ENCODE data around the gene KNDC1.

Gene KNDC1

GRCh38 chr10:133268532-133268931 is 108.5 kb downstream of the KNDC1 start:
- peaks cover 10% of the 10 kb centered on the region for H3F3A ChIP-seq (ENCODE audit: insufficient read depth, low read length)

GRCh38 chr10:133269367-133269766 is 109.3 kb downstream of the KNDC1 start:
- Histone ChIP-seq H3K4me2 (ENCODE audit: low read depth, low read length) (no peak overlapping the region), H4K20me1 (ENCODE audit: insufficient read depth, low read length) (no peaks in the 10 kb centered on the region), H3K36me3 (replicated peaks; ENCODE audit: insufficient read depth, low read length) (peaks cover 3% of the 10 kb centered on the region), H3K4me3 (ENCODE audit: low read length) (no peak overlapping the region), H3K4me1 (ENCODE audit: low read length) (no peaks in the 10 kb centered on the region), H3K79me2 (ENCODE audit: low read length) (peaks cover 41% of the 10 kb centered on the region), H3K9me2 (replicated peaks; ENCODE audit: insufficient read depth, low read length) (no peaks in the 10 kb centered on the region), H3F3A (ENCODE audit: insufficient read depth, low read length) (peaks cover 5% of the 10 kb centered on the region; the same call in 1 of the 2 replicates), H3K9me3 (replicated peaks; ENCODE audit: insufficient read depth, low read length) (no peaks in the 10 kb centered on the region), H3K27ac (ENCODE audit: low read length) (no peak overlapping the region), H3K27me3 (replicated peaks; ENCODE audit: insufficient read depth, low read length) (no peaks in the 10 kb centered on the region), H2AFZ (ENCODE audit: low read length) (no peak overlapping the region), H3K9ac (ENCODE audit: low read length) (no peak overlapping the region)
- TF ChIP-seq EZH2phosphoT487 (IDR thresholded peaks at IDR 0.05; ENCODE audit: low read length) (no peak), CTCF (IDR thresholded peaks at IDR 0.05; ENCODE audit: low read length) (no peak), EZH2 (optimal IDR thresholded peaks at IDR 0.05; ENCODE audit: low read depth, low read length) (no peak)
- DNase-seq: no peak

More at GRCh38 chr10:133268532-133268931, 108.5 kb downstream of the KNDC1 start:
- Histone ChIP-seq H3K27ac (ENCODE audit: low read length) (no peak overlapping the region), H3K79me2 (ENCODE audit: low read length) (peaks cover 34% of the 10 kb centered on the region), H3K9me3 (replicated peaks; ENCODE audit: insufficient read depth, low read length) (no peaks in the 10 kb centered on the region), H3K4me1 (ENCODE audit: low read length) (no peaks in the 10 kb centered on the region), H3K9ac (ENCODE audit: low read length) (no peak overlapping the region), H4K20me1 (ENCODE audit: insufficient read depth, low read length) (no peaks in the 10 kb centered on the region), H3K4me2 (ENCODE audit: low read depth, low read length) (no peak overlapping the region), H3K4me3 (ENCODE audit: low read length) (no peak overlapping the region), H3K36me3 (replicated peaks; ENCODE audit: insufficient read depth, low read length) (peaks cover 3% of the 10 kb centered on the region), H3K27me3 (replicated peaks; ENCODE audit: insufficient read depth, low read length) (no peaks in the 10 kb centered on the region), H3K9me2 (replicated peaks; ENCODE audit: insufficient read depth, low read length) (no peaks in the 10 kb centered on the region), H2AFZ (ENCODE audit: low read length) (no peak overlapping the region)
- TF ChIP-seq EZH2 (optimal IDR thresholded peaks at IDR 0.05; ENCODE audit: low read depth, low read length): no peak
- DNase-seq: no peak

GRCh38 chr10:133270204-133270603 is 110.2 kb downstream of the KNDC1 start:
- Histone ChIP-seq H3K4me1 (ENCODE audit: low read length) (no peaks in the 10 kb centered on the region), H3K9me3 (replicated peaks; ENCODE audit: insufficient read depth, low read length) (no peaks in the 10 kb centered on the region), H3K27ac (ENCODE audit: low read length) (no peak overlapping the region), H3K4me3 (ENCODE audit: low read length) (no peak overlapping the region), H3K27me3 (replicated peaks; ENCODE audit: insufficient read depth, low read length) (no peaks in the 10 kb centered on the region), H3K36me3 (replicated peaks; ENCODE audit: insufficient read depth, low read length) (peaks cover 3% of the 10 kb centered on the region), H4K20me1 (ENCODE audit: insufficient read depth, low read length) (no peaks in the 10 kb centered on the region), H3K79me2 (ENCODE audit: low read length) (peaks cover 49% of the 10 kb centered on the region), H2AFZ (ENCODE audit: low read length) (no peak overlapping the region), H3K4me2 (ENCODE audit: low read depth, low read length) (no peak overlapping the region), H3K9me2 (replicated peaks; ENCODE audit: insufficient read depth, low read length) (no peaks in the 10 kb centered on the region), H3F3A (ENCODE audit: insufficient read depth, low read length) (peaks cover 5% of the 10 kb centered on the region; the same call in 1 of the 2 replicates), H3K9ac (ENCODE audit: low read length) (no peak overlapping the region)
- no peak for TF ChIP-seq EZH2 (optimal IDR thresholded peaks at IDR 0.05; ENCODE audit: low read depth, low read length)
- no peak for TF ChIP-seq EZH2phosphoT487 (IDR thresholded peaks at IDR 0.05; ENCODE audit: low read length)
- no peak for TF ChIP-seq CTCF (IDR thresholded peaks at IDR 0.05; ENCODE audit: low read length)
- no peak for DNase-seq

GRCh38 chr10:133270773-133271297 is 110.8 kb downstream of the KNDC1 start:
- TF ChIP-seq EZH2phosphoT487 (IDR thresholded peaks at IDR 0.05; ENCODE audit: low read length): no peak
- H3K79me2 ChIP-seq (ENCODE audit: low read length): peaks cover 56% of the 10 kb centered on the region
- no peaks in the 10 kb centered on the region for H4K20me1 ChIP-seq (ENCODE audit: insufficient read depth, low read length)
- H2AFZ ChIP-seq (ENCODE audit: low read length): no peak overlapping the region
- H3K4me2 ChIP-seq (ENCODE audit: low read depth, low read length): no peak overlapping the region
- H3K4me3 ChIP-seq (ENCODE audit: low read length): no peak overlapping the region
- H3K36me3 ChIP-seq (replicated peaks; ENCODE audit: insufficient read depth, low read length): peaks cover 3% of the 10 kb centered on the region
- no peaks in the 10 kb centered on the region for H3K27me3 ChIP-seq (replicated peaks; ENCODE audit: insufficient read depth, low read length)
- no peak overlapping the region for H3K27ac ChIP-seq (ENCODE audit: low read length)
- no peaks in the 10 kb centered on the region for H3K9me3 ChIP-seq (replicated peaks; ENCODE audit: insufficient read depth, low read length)
- peaks cover 8% of the 10 kb centered on the region; the same call in 1 of the 2 replicates for H3F3A ChIP-seq (ENCODE audit: insufficient read depth, low read length)
- H3K4me1 ChIP-seq (ENCODE audit: low read length): no peaks in the 10 kb centered on the region
- H3K9ac ChIP-seq (ENCODE audit: low read length): no peak overlapping the region
- DNase-seq: no peak
- H3K9me2 ChIP-seq (replicated peaks; ENCODE audit: insufficient read depth, low read length): no peaks in the 10 kb centered on the region

All from MM.1S (cell line).